HG02759 (cell line): ENCODE data around the gene CARM1.
A peak's percentile ranks its signal among the peaks of the same experiment; 100 is the strongest.
"Not testable (repeated sequence)": the region's sequence is repeated elsewhere in the genome, so short reads cannot be mapped to it uniquely, and the experiment has no call there.

Source experiments
- ATAC-seq: cut with Tn5 transposase; IDR thresholded peaks from one replicate; pipeline ENCODE4 v1.9.1; 2021; ENCODE audit warnings: mild to moderate bottlenecking, moderate library complexity; ENCODE audit not compliant: unreplicated experiment

CARM1 gene

GRCh38 chr19:10846500-10847202, 24.7 kb upstream of the CARM1 start:
- ATAC-seq, result no peak

GRCh38 chr19:10848230-10848856, 23.0 kb upstream of the CARM1 start, which contains the start of gene C19orf38:
TSS of gene C19orf38 (plus strand) at chr19:10848415. CDS start at chr19:10848509, 94 bp downstream.
- no peak for ATAC-seq

- ATAC-seq, result no peak
Observed at GRCh38 chr19:10850631-10851030, 20.7 kb upstream of the CARM1 start.

GRCh38 chr19:10852098-10852800, 19.1 kb upstream of the CARM1 start:
- ATAC-seq, result no peak

- no peak for ATAC-seq
Observed at GRCh38 chr19:10852941-10853340, 18.4 kb upstream of the CARM1 start.

- ATAC-seq, result no peak
Observed at GRCh38 chr19:10854350-10855089, 16.8 kb upstream of the CARM1 start.

- no peak for ATAC-seq
Observed at GRCh38 chr19:10855879-10856522, 15.4 kb upstream of the CARM1 start.

GRCh38 chr19:10856899-10857298, 14.5 kb upstream of the CARM1 start:
- ATAC-seq, result not testable (repeated sequence)

GRCh38 chr19:10858204-10858828, 13.0 kb upstream of the CARM1 start:
- ATAC-seq, result no peak

- ATAC-seq, result no peak
Observed at GRCh38 chr19:10861103-10861651, 10.2 kb upstream of the CARM1 start.

GRCh38 chr19:10862561-10863106, 8.7 kb upstream of the CARM1 start:
- ATAC-seq, result no peak

GRCh38 chr19:10863107-10863717, 8.1 kb upstream of the CARM1 start:
- ATAC-seq, result no peak

- ATAC-seq, result no peak
Observed at GRCh38 chr19:10864538-10864899, 6.8 kb upstream of the CARM1 start.

- no peak for ATAC-seq
Observed at GRCh38 chr19:10866495-10866894, 4.9 kb upstream of the CARM1 start.

- ATAC-seq, result no peak
Observed at GRCh38 chr19:10868872-10869547, 2.3 kb upstream of the CARM1 start.

GRCh38 chr19:10869872-10870311, 1.5 kb upstream of the CARM1 start:
- ATAC-seq, result not testable (repeated sequence)

- ATAC-seq, result no peak
Observed at GRCh38 chr19:10870501-10870954, 825 bp upstream of the CARM1 start.

- ATAC-seq, result peak; percentile 19
Observed at GRCh38 chr19:10871711-10872545, 575 bp downstream of the CARM1 start.
